IPS-NIHi7 (cell line): ENCODE data around the gene BCR.
A peak's percentile ranks its signal among the peaks of the same experiment; 100 is the strongest.

Source experiments
- DNase-seq: peaks from one replicate; pipeline ENCODE4 v3.0.0; 2012; ENCODE audit warnings: mixed read lengths; ENCODE audit errors: extremely low spot score

The BCR gene

GRCh38 chr22:23262518-23263332 lies 82.4 kb downstream of the BCR start:
- DNase-seq = no peak

- DNase-seq = no peak
These were observed 83.6 kb downstream of the BCR start for GRCh38 chr22:23263651-23264555.

GRCh38 chr22:23264610-23265367 lies 84.5 kb downstream of the BCR start:
- no peak for DNase-seq

GRCh38 chr22:23265368-23265700 lies 85.0 kb downstream of the BCR start:
- no peak for DNase-seq

- no peak for DNase-seq
These were observed 86.5 kb downstream of the BCR start for GRCh38 chr22:23266780-23267179.

- DNase-seq = no peak
These were observed 87.1 kb downstream of the BCR start for GRCh38 chr22:23267226-23268043.

- no peak for DNase-seq
These were observed 87.9 kb downstream of the BCR start for GRCh38 chr22:23268139-23268712.

GRCh38 chr22:23268877-23269276 lies 88.6 kb downstream of the BCR start:
- DNase-seq = no peak

- DNase-seq = peak; percentile 46
These were observed 89.3 kb downstream of the BCR start for GRCh38 chr22:23269441-23270211.

- no peak for DNase-seq
These were observed 90.0 kb downstream of the BCR start for GRCh38 chr22:23270212-23270733.

- no peak for DNase-seq
These were observed 90.7 kb downstream of the BCR start for GRCh38 chr22:23270798-23271596.

- no peak for DNase-seq
These were observed 91.2 kb downstream of the BCR start for GRCh38 chr22:23271597-23271908.

GRCh38 chr22:23272371-23272770 lies 92.1 kb downstream of the BCR start:
- no peak for DNase-seq

GRCh38 chr22:23272834-23273233 lies 92.5 kb downstream of the BCR start:
- no peak for DNase-seq

GRCh38 chr22:23273445-23274145 lies 93.3 kb downstream of the BCR start:
- DNase-seq = no peak

GRCh38 chr22:23274146-23274526 lies 93.8 kb downstream of the BCR start:
- DNase-seq = no peak

- no peak for DNase-seq
These were observed 94.8 kb downstream of the BCR start for GRCh38 chr22:23274891-23275694.

- no peak for DNase-seq
These were observed 95.4 kb downstream of the BCR start for GRCh38 chr22:23275751-23276150.
